Neuronal stem cell (in vitro differentiated cells): ENCODE data around the gene HACD2.

Experiments
- DNase-seq: peaks from one replicate; pipeline ENCODE4 v3.0.0-alpha.2; 2013; ENCODE audit warnings: low spot score
- H2AFZ ChIP-seq: one replicate; pipeline ENCODE4 v1.6.1; 2013; ENCODE audit warnings: mild to moderate bottlenecking, low read length, inconsistent platforms
- H2AK5ac ChIP-seq: 2 replicates; pipeline ENCODE4 v1.6.1; 2013; ENCODE audit warnings: low read depth, mild to moderate bottlenecking, inconsistent platforms, low read length, moderate library complexity, mixed read lengths
- H2BK120ac ChIP-seq: 2 replicates; pipeline ENCODE4 v1.6.1; 2013; ENCODE audit warnings: low read depth, mild to moderate bottlenecking, inconsistent platforms, low read length, moderate library complexity, mixed read lengths
- H2BK12ac ChIP-seq: one replicate; pipeline ENCODE4 v1.6.1; 2013; ENCODE audit warnings: low read length, inconsistent platforms
- H2BK15ac ChIP-seq: 2 replicates; pipeline ENCODE4 v1.6.1; 2013; ENCODE audit warnings: mild to moderate bottlenecking, low read length, inconsistent platforms, mixed read lengths
- H2BK5ac ChIP-seq: one replicate; pipeline ENCODE4 v1.6.1; 2013; ENCODE audit warnings: inconsistent platforms, mild to moderate bottlenecking, low read length, moderate library complexity
- H3K14ac ChIP-seq: one replicate; pipeline ENCODE4 v1.6.1; 2013; ENCODE audit warnings: low read length, inconsistent platforms
- H3K18ac ChIP-seq: 2 replicates; pipeline ENCODE4 v1.6.1; 2013; ENCODE audit warnings: low read length, inconsistent platforms
- H3K23ac ChIP-seq: 2 replicates; pipeline ENCODE4 v1.6.1; 2013; ENCODE audit warnings: low read depth, mild to moderate bottlenecking, mixed read lengths, low read length, inconsistent platforms; ENCODE audit not compliant: poor library complexity
- H3K27ac ChIP-seq: replicated peaks from 3 replicates; pipeline ENCODE4 v1.5.1; 2013; ENCODE audit warnings: low read length, inconsistent platforms
- H3K27me3 ChIP-seq, 3 experiments: 2 replicates each; pipeline ENCODE4 v1.6.1; 2013; ENCODE audit warnings: low read length in 3 of 3, mild to moderate bottlenecking in 2 of 3, inconsistent platforms in 1 of 3, low read depth in 1 of 3, mixed read lengths in 1 of 3, moderate library complexity in 1 of 3; ENCODE audit not compliant: control insufficient read depth in 3 of 3, insufficient read depth in 3 of 3
- H3K36me3 ChIP-seq, 2 donors: replicated peaks in 1 of 2; 2 replicates each; pipeline ENCODE4 v1.6.1; 2013; ENCODE audit warnings: low read length in 2 of 2; ENCODE audit not compliant: control insufficient read depth in 2 of 2, insufficient read depth in 2 of 2
- H3K4ac ChIP-seq: 2 replicates; pipeline ENCODE4 v1.6.1; 2013; ENCODE audit warnings: inconsistent platforms, mild to moderate bottlenecking, low read length, moderate library complexity
- H3K4me1 ChIP-seq, 2 donors: 1 replicate in 1 of 2; 2 replicates in 1 of 2; pipeline ENCODE4 v1.6.1; 2013; ENCODE audit warnings: low read length in 2 of 2, low read depth in 1 of 2; ENCODE audit not compliant: control insufficient read depth in 2 of 2, insufficient read depth in 1 of 2
- H3K4me2 ChIP-seq: one replicate; pipeline ENCODE4 v1.6.1; 2013; ENCODE audit warnings: mild to moderate bottlenecking, low read length, inconsistent platforms; ENCODE audit not compliant: insufficient read depth, poor library complexity, severe bottlenecking
- H3K4me3 ChIP-seq, 2 donors: 2 replicates each; pipeline ENCODE4 v1.5.1; 2013; ENCODE audit warnings: low read length in 2 of 2, mild to moderate bottlenecking in 2 of 2, inconsistent platforms in 1 of 2, moderate library complexity in 1 of 2
- H3K79me1 ChIP-seq: one replicate; pipeline ENCODE4 v1.6.1; 2013; ENCODE audit warnings: low read depth, mild to moderate bottlenecking, inconsistent platforms, low read length, moderate library complexity
- H3K9ac ChIP-seq: one replicate; pipeline ENCODE4 v1.6.1; 2013; ENCODE audit warnings: mild to moderate bottlenecking, low read depth, low read length, inconsistent platforms; ENCODE audit not compliant: poor library complexity
- H3K9me3 ChIP-seq, 2 donors: replicated peaks in 1 of 2; 2 replicates each; pipeline versions ENCODE3 to v1.6.1; 2013; ENCODE audit warnings: low read length in 2 of 2, mild to moderate bottlenecking in 2 of 2, inconsistent platforms in 1 of 2, low read depth in 1 of 2, mixed read lengths in 1 of 2, moderate library complexity in 1 of 2; ENCODE audit not compliant: control insufficient read depth in 2 of 2, insufficient read depth in 1 of 2
- H4K8ac ChIP-seq: one replicate; pipeline ENCODE4 v1.6.1; 2013; ENCODE audit warnings: low read depth, mild to moderate bottlenecking, inconsistent platforms, low read length, moderate library complexity
- H4K91ac ChIP-seq: one replicate; pipeline ENCODE4 v1.6.1; 2013; ENCODE audit warnings: low read length, low read depth, mild to moderate bottlenecking, inconsistent platforms; ENCODE audit not compliant: poor library complexity
- WGBS, 2 donors: extraction: QIAGEN DNeasy Blood & Tissue Kit; methylation state at CpG; one replicate each; pipeline ENCODE4 v1.1.7; 2013; ENCODE audit warnings: missing lambda C conversion rate in 2 of 2, mixed read lengths in 1 of 2; ENCODE audit not compliant: insufficient read length in 2 of 2, insufficient replicate concordance in 1 of 2; ENCODE audit errors: extremely low coverage in 2 of 2; 5-methylcytosine and 5-hydroxymethylcytosine counted together

The HACD2 gene

DNA sequence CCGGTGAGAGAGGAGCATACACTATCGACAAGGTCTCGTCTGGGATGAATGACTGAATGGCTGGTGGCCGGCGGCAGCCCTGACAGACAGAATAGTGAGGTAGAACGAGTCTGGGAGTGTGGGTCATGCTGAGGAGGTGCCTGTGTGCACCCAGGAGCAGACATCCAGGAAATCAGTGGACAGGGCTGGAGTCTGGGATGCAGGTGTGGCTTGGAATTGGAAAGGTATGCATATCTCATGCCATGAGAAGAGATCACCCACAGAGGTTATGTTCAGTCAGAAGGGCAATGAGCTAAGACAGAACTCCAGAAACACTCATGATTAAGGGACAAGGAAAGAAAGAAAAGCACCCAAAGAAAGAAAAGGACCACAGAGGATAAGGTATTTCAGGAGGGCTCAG is 20.8 kb downstream of the HACD2 start:
- H3K9ac ChIP-seq = peak overlapping the region; percentile 72
- H4K91ac ChIP-seq = no peak overlapping the region
- H3K4ac ChIP-seq = no peak overlapping the region
- H3K23ac ChIP-seq = no peak overlapping the region
- no peak overlapping the region for H3K27ac ChIP-seq
- peaks cover 2 to 42% of the 10 kb centered on the region in 2 donors for H3K36me3 ChIP-seq
- H3K4me1 ChIP-seq = no peaks in the 10 kb centered on the region
- H2BK12ac ChIP-seq = no peak overlapping the region
- no peak overlapping the region for H3K14ac ChIP-seq
- H3K4me2 ChIP-seq = no peak overlapping the region
- no peak overlapping the region for H2AFZ ChIP-seq
- DNase-seq = no peak
- H3K9me3 ChIP-seq = no peaks in the 10 kb centered on the region
- H2BK15ac ChIP-seq = no peak overlapping the region
- WGBS, 2 donors = no CpG with 5 or more reads among the region's 6 CpGs
- no peaks in the 10 kb centered on the region for H3K27me3 ChIP-seq
- no peak overlapping the region for H2BK5ac ChIP-seq
- H3K79me1 ChIP-seq = no peaks in the 10 kb centered on the region
- no peak overlapping the region for H2BK120ac ChIP-seq
- H2AK5ac ChIP-seq = no peak overlapping the region
- H4K8ac ChIP-seq = no peak overlapping the region
- H3K18ac ChIP-seq = no peak overlapping the region
- H3K4me3 ChIP-seq = no peak overlapping the region

DNA sequence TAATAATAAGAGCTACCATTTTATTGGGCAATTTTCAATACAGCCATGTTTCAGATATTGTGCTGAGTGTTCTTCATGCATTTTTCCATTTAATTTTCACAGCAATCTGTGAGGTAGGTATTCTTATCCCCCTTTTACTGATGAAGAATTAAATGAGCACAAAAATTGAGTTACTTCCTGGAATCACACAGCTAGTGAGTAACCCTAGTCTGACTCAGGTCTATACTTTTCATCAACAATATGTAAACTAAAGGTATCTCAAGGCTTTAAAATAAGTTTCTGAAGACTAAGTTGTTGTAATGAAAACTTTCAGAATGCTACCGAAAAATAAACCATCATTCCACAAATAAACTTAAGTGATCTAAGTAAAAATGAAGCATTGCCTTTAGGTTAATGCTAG is 22.3 kb downstream of the HACD2 start:
- Histone ChIP-seq H2BK120ac (no peak overlapping the region), H3K23ac (no peak overlapping the region), H4K91ac (no peak overlapping the region), H4K8ac (no peak overlapping the region), H2BK15ac (no peak overlapping the region), H3K4me2 (no peak overlapping the region), H3K27me3 (no peaks in the 10 kb centered on the region), H2BK12ac (no peak overlapping the region), H3K4ac (no peak overlapping the region), H3K4me3 (no peak overlapping the region), H3K9ac (no peak overlapping the region), H2AFZ (no peak overlapping the region), H3K27ac (no peak overlapping the region), H3K9me3 (no peaks in the 10 kb centered on the region), H3K4me1 (no peaks in the 10 kb centered on the region), H3K14ac (no peak overlapping the region), H3K18ac (no peak overlapping the region), H3K79me1 (no peaks in the 10 kb centered on the region), H3K36me3 (peaks cover 2 to 47% of the 10 kb centered on the region in 2 donors), H2BK5ac (no peak overlapping the region), H2AK5ac (no peak overlapping the region)
- DNase-seq = no peak
- no CpG with 5 or more reads among the region's 1 CpG for WGBS, 2 donors

DNA sequence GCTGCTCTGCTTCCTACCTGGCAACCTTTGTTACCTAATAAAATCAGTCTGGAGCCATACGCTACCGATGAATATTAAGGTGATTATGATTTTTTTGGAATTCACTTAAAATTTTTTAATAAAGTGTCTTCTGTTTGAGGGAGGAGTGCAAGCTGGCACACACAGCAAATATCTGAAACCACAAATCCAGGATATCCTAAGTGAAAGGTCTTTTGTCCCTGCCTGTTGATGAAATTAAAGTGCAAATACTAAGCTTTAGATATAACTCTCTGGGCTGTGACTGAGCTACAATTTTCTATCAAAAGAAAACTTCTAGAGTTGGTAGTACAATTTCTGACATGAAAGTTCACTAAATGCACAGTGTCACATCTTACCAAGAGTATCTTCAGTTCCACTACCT is 23.7 kb downstream of the HACD2 start:
- WGBS, 2 donors = no CpG with 5 or more reads among the region's 2 CpGs
- Histone ChIP-seq H2AFZ (no peak overlapping the region), H3K36me3 (peaks cover 2 to 43% of the 10 kb centered on the region in 2 donors), H3K9me3 (peaks cover 0 to 11% of the 10 kb centered on the region in 2 donors), H2BK12ac (no peak overlapping the region), H3K27me3 (no peaks in the 10 kb centered on the region), H4K91ac (no peak overlapping the region), H3K23ac (no peak overlapping the region), H3K18ac (no peak overlapping the region), H4K8ac (no peak overlapping the region), H2BK5ac (no peak overlapping the region), H3K4me1 (no peaks in the 10 kb centered on the region), H2AK5ac (no peak overlapping the region), H3K9ac (no peak overlapping the region), H3K4ac (no peak overlapping the region), H3K14ac (no peak overlapping the region), H2BK120ac (no peak overlapping the region), H3K27ac (no peak overlapping the region), H3K4me3 (no peak overlapping the region), H3K4me2 (no peak overlapping the region), H3K79me1 (peaks cover under 1% of the 10 kb centered on the region), H2BK15ac (no peak overlapping the region)
- DNase-seq = no peak

DNA sequence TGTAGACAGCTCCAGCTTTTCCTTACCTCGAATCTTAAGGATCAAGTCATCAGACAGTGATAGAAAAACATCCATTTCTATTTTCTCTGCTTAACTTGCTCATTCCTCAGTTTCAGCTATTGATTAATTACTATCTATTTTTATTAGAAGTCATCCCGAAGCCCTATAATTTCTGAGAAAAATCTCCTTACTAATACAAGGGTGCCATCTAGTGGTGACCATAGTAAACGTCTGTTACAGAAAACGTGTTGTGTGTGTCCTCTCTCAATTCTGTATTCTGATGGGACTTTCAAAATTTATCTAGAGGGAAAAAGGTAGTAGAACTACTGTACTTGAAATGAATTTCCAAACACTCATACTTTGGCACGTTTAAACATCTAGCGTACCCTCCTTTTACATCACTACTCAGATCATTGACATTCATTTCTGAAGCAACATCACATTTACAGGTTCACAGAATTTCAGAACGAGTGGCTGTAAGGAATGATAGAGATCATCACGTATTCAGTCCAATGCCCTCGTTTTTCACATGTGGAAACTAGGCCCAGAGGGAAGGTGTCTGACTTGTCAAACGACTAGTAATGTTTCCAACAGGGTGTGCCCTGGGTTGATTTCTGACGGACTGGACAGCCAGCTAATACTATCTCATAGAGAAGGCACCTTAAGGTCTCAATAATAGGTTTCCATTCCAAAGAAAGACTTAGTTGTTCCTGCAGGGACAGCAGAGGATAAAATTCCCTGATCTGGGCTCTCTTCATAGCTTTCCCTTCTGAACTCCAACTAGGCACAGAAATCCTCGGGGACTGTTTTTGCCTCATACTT is 25.6 kb downstream of the HACD2 start:
- DNase-seq = peak; percentile 45
- Histone ChIP-seq H3K4me2 (no peak overlapping the region), H3K14ac (no peak overlapping the region), H3K4me1 (no peaks in the 10 kb centered on the region), H3K4me3 (no peak overlapping the region), H2BK120ac (no peak overlapping the region), H2BK5ac (no peak overlapping the region), H2AK5ac (no peak overlapping the region), H2BK15ac (no peak overlapping the region), H2AFZ (no peak overlapping the region), H3K79me1 (peaks cover 2% of the 10 kb centered on the region), H3K23ac (no peak overlapping the region), H3K27ac (no peak overlapping the region), H3K9me3 (peaks cover 0 to 28% of the 10 kb centered on the region in 2 donors), H3K18ac (no peak overlapping the region), H3K9ac (no peak overlapping the region), H2BK12ac (no peak overlapping the region), H4K8ac (no peak overlapping the region), H3K4ac (no peak overlapping the region), H3K36me3 (peaks cover 4 to 34% of the 10 kb centered on the region in 2 donors), H3K27me3 (no peaks in the 10 kb centered on the region), H4K91ac (no peak overlapping the region)
- WGBS, 2 donors = no CpG with 5 or more reads among the region's 12 CpGs
